ENCODE measurements around the gene WNT8A. TPM values are rescaled to one million over a fixed set of nuclear protein-coding genes. Genes with fewer than 3 reads are reported as not detected.

WNT8A gene
- total and polyA plus RNA-seq, 2 of the 8 experiments (the other 6 are each of a cell fraction or from before 2014, with no cell fraction given), result 0.06 TPM; not detected in 1

DNA sequence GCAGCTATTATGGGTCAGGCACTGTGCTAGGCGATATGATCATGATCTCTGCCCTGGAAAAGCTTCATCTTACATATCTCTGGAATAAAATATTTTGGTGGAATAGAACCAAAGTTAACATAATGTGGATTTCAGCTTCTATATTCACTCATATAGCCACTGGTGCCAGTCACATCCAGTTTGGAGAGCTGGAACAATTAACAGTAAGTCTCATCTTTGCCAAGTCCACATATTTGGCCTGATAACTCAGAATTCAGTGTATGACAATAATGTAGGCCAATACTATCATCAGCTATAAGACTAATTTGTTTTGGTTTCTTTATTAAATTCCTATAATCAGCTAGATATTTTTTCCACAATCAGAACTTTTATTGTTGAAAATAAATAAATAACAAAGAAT lies 45.0 kb upstream of the WNT8A start:
- Histone ChIP-seq H3K4ac (replicated peaks; ENCODE audit: insufficient read length, low read depth, low read length) (no peak overlapping the region), H4K91ac (replicated peaks; ENCODE audit: insufficient read length, low read length) (no peak overlapping the region), H3K27me3 (replicated peaks in 1 of 4; ENCODE audit: control insufficient read depth in 3 of 4, extremely low read depth in 1 of 4, insufficient read depth in 3 of 4, low read length in 3 of 4) (no peaks in the 10 kb centered on the region; a peak in 2 of 7 replicates), H4K8ac (ENCODE audit: extremely low read depth, insufficient read depth, low read length) (no peak overlapping the region), H3K36me3 (ENCODE audit: control insufficient read depth in 2 of 4, insufficient read depth in 4 of 4, low read length in 3 of 4) (no peaks in the 10 kb centered on the region), H3K23ac (ENCODE audit: insufficient read length) (no peak overlapping the region), H3K79me2 (ENCODE audit: control insufficient read depth in 1 of 2, insufficient read depth in 2 of 2, low read length in 2 of 2) (no peaks in the 10 kb centered on the region), H2BK15ac (ENCODE audit: low read length) (no peak overlapping the region), H2BK20ac (ENCODE audit: low read length) (no peak overlapping the region), H3K9ac (replicated peaks in 1 of 4; ENCODE audit: extremely low read depth in 1 of 4, low read depth in 3 of 4, low read length in 3 of 4) (no peak overlapping the region), H4K20me1 (replicated peaks in 1 of 2; ENCODE audit: control insufficient read depth in 1 of 2, insufficient read depth in 2 of 2, low read length in 2 of 2) (no peaks in the 10 kb centered on the region), H4K5ac (ENCODE audit: insufficient read length, low read depth, low read length) (no peak overlapping the region), H3K18ac (ENCODE audit: extremely low read depth, low read length) (no peak overlapping the region), H3K14ac (ENCODE audit: insufficient read length) (no peak overlapping the region), H3K9me3 (ENCODE audit: insufficient read depth in 2 of 2, low read depth in 1 of 2, low read length in 1 of 2) (no peaks in the 10 kb centered on the region), H3K4me3 (ENCODE audit: extremely low read depth in 1 of 4, insufficient read depth in 2 of 4, low read depth in 3 of 4, low read length in 4 of 4) (no peak overlapping the region), H2BK5ac (ENCODE audit: low read depth, low read length) (no peak overlapping the region), H3K56ac (replicated peaks; ENCODE audit: insufficient read length, low read depth, low read length) (no peak overlapping the region), H3K4me2 (ENCODE audit: insufficient read depth in 1 of 2, low read depth in 2 of 2, low read length in 2 of 2) (no peak overlapping the region), H2BK120ac (replicated peaks; ENCODE audit: low read depth, low read length) (no peak overlapping the region), H3K27ac (ENCODE audit: low read depth, low read length) (no peak overlapping the region), H3K23me2 (ENCODE audit: low read depth, low read length) (no peaks in the 10 kb centered on the region), H3K79me1 (ENCODE audit: low read depth, low read length) (no peaks in the 10 kb centered on the region), H2AK5ac (ENCODE audit: low read depth, low read length) (no peak overlapping the region), H2AFZ (ENCODE audit: low read length) (no peak overlapping the region), H3K4me1 (replicated peaks in 1 of 4; ENCODE audit: control insufficient read depth in 3 of 4, insufficient read depth in 4 of 4, low read length in 3 of 4) (peaks cover 1 to 2% (median 1%) of the 10 kb centered on the region in 4 experiments; a peak in 3 of 7 replicates), H2BK12ac (ENCODE audit: low read depth, low read length) (no peak overlapping the region)
- DNase-seq (ENCODE audit: low read depth in 1 of 2, low spot score in 2 of 2), result no peak
- 84% methylated on average over 1 of the region's 1 CpG; no CpG with 5 or more reads in 1 of the 2 experiments for WGBS, 2 experiments (ENCODE audit: extremely low coverage in 1 of 2, insufficient coverage in 1 of 2, insufficient read length in 1 of 2, insufficient replicate concordance in 2 of 2, low coverage in 1 of 2, low lambda C conversion rate in 2 of 2, missing lambda C conversion rate in 1 of 2)
- no peak for TF ChIP-seq CHD2 (IDR thresholded peaks at IDR 0.05; ENCODE audit: low read length)
- TF ChIP-seq EP300 (IDR thresholded peaks at IDR 0.05; ENCODE audit: borderline replicate concordance in 1 of 2, low read depth in 2 of 2, low read length in 2 of 2), result no peak
- TF ChIP-seq, protein P1, sequence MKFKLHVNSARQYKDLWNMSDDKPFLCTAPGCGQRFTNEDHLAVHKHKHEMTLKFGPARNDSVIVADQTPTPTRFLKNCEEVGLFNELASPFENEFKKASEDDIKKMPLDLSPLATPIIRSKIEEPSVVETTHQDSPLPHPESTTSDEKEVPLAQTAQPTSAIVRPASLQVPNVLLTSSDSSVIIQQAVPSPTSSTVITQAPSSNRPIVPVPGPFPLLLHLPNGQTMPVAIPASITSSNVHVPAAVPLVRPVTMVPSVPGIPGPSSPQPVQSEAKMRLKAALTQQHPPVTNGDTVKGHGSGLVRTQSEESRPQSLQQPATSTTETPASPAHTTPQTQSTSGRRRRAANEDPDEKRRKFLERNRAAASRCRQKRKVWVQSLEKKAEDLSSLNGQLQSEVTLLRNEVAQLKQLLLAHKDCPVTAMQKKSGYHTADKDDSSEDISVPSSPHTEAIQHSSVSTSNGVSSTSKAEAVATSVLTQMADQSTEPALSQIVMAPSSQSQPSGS (IDR thresholded peaks at IDR 0.05; ENCODE audit: low read length), result no peak
- ChIA-PET POLR2A (ENCODE audit: partially characterized antibody) (interaction anchor here (1.3 kb wide), 1 partner anchor 285 kb away, joined by 3 read pairs; no protein-coding TSS in a partner anchor), CTCF (ENCODE audit: partially characterized antibody) (interaction anchor here (0.5 to 12.1 kb wide), 10 partner anchors 17 to 410 kb away, joined by 3 to 179 read pairs (median 4); no protein-coding TSS in a partner anchor)
- FAIRE-seq, result no peak
